H1 (cell line): ENCODE results near the gene CYP4Z1. TPM values are rescaled to one million over a fixed set of nuclear protein-coding genes. Genes with fewer than 3 reads are reported as not detected.

Experiments
- POU5F1 ChIP-seq: IDR thresholded peaks from 2 replicates; pipeline ENCODE4 v1.6.1; 2011; ENCODE audit warnings: low read depth, mild to moderate bottlenecking, low read length, moderate library complexity
- USF2 ChIP-seq: IDR thresholded peaks from 2 replicates; pipeline ENCODE4 v1.6.1; 2011; ENCODE audit warnings: low read length, improper control_type of control experiment
- ZNF274 ChIP-seq: IDR thresholded peaks from 2 replicates; pipeline ENCODE4 v1.7.0; 2012; ENCODE audit warnings: low read length, borderline replicate concordance; ENCODE audit errors: extremely low read depth
- polyA plus RNA-seq, 7 experiments: library from polyadenylated mRNA; depleted of rRNA in 3 of 7; stranded (reverse) in 5 of 7; unstranded in 2 of 7; fragments of >200 nt in 5 of 7; fragments of 200-250 nt in 2 of 7; gene quantifications; 1 replicate in 5 of 7; 2 replicates in 1 of 7; 4 replicates in 1 of 7; pipeline versions ENCODE4 v1.2.1 to v1.2.3, GENCODE V29; 2011 to 2013; ENCODE audit warnings: missing spikeins in 2 of 7, mixed read lengths in 2 of 7
- total RNA-seq: library from RNA; stranded (reverse); fragmentation: NEBNext Ultra II Directional; extraction: Animal tissue kit (Norgen Biotek cat#: 25700); gene quantifications from 2 replicates; pipeline ENCODE4 v1.2.1, GENCODE V29; 2021

Gene CYP4Z1
- total and polyA plus RNA-seq, 2 of the 8 experiments (the other 6 are each of a cell fraction or from before 2014, with no cell fraction given) = not detected

- TF ChIP-seq ZNF274 (no peak), USF2 (no peak), POU5F1 (no peak)
Observed at GRCh38 chr1:47161298-47162040, 94.4 kb downstream of the CYP4Z1 start (continued).
